Heart left ventricle (tissue), 13 donors: ENCODE data around the gene MAN1C1.

Source experiments
- POLR2A ChIP-seq, 2 donors: fragments of 450-650 bp; IDR thresholded peaks; one replicate each; pipeline ENCODE4 v1.6.1; 2017; ENCODE audit warnings: antibody characterized with exemption in 2 of 2, mild to moderate bottlenecking in 2 of 2, moderate library complexity in 2 of 2
- TF ChIP-seq, protein P1 (sequence below), 12 donors: fragments of 200-600 bp; sonication (generic) in 4 of 12; IDR thresholded peaks; one replicate each; pipeline versions ENCODE4 v1.5.0 to v1.8.0; 2018 to 2022; ENCODE audit warnings: antibody characterized with exemption in 12 of 12, mild to moderate bottlenecking in 5 of 12
- donor health status: ischemic (EF 13 %, LVEDD 7.1; RV severe dilation, severe dysfunction).
- donor health status: DM: no; HTN: yes; CAD: no.
- donor health status: DM: no; HTN: no; CAD: no.
- donor health status: ischemic (EF 25% LVEDD 6.9; RV normal size, moderate dysfunction).
- donor health status: ischemic (EF 25% LVEDD 5.7; RV mildly dilated, moderate dysfunction).
- donor health status: ischemic (EF 35%, LVEDD 5.7; RV mildly dilated, moderate dysfunction).
- donor health status: nonischemic (EF 11% LVEDD 7.7; RV severe dilation, severe dysfunction).
- donor health status: DM: yes; HTN: yes; CAD: no.
- donor health status: PGD.
- donor health status: ischemic (EF 29% LVEDD 5.4; RV normal size, mild dysfunction).
- donor health status: nonischemic (EF 23%, LVEDD 6.1; RV moderate dilation, normal function).

DNA sequence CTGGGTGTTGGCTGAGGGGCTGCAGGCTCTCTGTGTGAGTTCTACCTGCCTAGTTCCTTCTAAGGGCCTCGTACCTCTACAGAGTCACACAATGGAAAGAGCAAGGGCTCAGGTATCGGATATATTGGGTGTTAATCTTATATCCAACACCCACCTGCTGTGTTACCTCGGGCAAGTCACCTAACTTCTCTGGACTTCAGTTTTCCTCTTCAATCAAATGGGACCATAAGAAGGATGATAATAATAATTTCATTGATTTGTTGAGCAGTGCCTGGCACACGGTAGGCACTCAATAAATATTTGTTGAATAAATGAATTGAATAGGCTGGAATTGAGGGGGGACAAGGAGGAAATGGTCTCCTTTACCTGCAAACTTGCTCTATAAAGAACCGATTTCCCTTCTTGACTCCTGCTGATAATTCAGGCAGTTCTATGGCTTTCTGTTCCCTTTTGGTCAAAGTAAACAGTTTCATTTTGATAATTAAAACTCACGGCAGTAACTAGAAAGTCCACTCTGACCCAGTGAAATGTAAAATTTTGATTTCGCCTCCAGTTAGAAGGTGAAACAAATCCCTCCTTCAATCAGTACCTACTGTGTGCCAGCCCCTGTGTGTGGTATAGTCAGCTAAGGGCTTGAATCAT is 16.5 kb upstream of the MAN1C1 start:
- TF ChIP-seq, protein P1, sequence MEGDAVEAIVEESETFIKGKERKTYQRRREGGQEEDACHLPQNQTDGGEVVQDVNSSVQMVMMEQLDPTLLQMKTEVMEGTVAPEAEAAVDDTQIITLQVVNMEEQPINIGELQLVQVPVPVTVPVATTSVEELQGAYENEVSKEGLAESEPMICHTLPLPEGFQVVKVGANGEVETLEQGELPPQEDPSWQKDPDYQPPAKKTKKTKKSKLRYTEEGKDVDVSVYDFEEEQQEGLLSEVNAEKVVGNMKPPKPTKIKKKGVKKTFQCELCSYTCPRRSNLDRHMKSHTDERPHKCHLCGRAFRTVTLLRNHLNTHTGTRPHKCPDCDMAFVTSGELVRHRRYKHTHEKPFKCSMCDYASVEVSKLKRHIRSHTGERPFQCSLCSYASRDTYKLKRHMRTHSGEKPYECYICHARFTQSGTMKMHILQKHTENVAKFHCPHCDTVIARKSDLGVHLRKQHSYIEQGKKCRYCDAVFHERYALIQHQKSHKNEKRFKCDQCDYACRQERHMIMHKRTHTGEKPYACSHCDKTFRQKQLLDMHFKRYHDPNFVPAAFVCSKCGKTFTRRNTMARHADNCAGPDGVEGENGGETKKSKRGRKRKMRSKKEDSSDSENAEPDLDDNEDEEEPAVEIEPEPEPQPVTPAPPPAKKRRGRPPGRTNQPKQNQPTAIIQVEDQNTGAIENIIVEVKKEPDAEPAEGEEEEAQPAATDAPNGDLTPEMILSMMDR (IDR thresholded peaks at IDR 0.05), result no peak
- no peak for TF ChIP-seq POLR2A (IDR thresholded peaks at IDR 0.05)
